Aorta (tissue), 5 donors: Measurements from ENCODE around the gene SLC25A25. TPM values are rescaled to one million over a fixed set of nuclear protein-coding genes. Genes with fewer than 3 reads are reported as not detected.
A peak's percentile ranks its signal among the peaks of the same experiment; 100 is the strongest.

Experiments used
- ATAC-seq: fragments of 200-7000 bp; cut with Tn5 transposase; one replicate; pipeline ENCODE4 v1.9.1; 2022; ENCODE audit warnings: moderate library complexity; ENCODE audit not compliant: low FRiP score
- DNase-seq, 2 donors: peaks; one replicate each; pipeline ENCODE4 v3.0.0-alpha.2; 2020
- H3K27ac ChIP-seq, 2 donors: one replicate each; pipeline ENCODE4 v1.5.1; 2013; ENCODE audit warnings: low read length in 2 of 2, mild to moderate bottlenecking in 2 of 2, moderate library complexity in 2 of 2, control low read depth in 1 of 2, inconsistent platforms in 1 of 2, low read depth in 1 of 2
- H3K27me3 ChIP-seq, 2 donors: one replicate each; pipeline ENCODE4 v1.6.1; 2013; ENCODE audit warnings: control low read depth in 1 of 2, low read length in 1 of 2, mild to moderate bottlenecking in 1 of 2, moderate library complexity in 1 of 2; ENCODE audit not compliant: insufficient read depth in 2 of 2, control insufficient read depth in 1 of 2
- H3K36me3 ChIP-seq, 2 donors: one replicate each; pipeline ENCODE4 v1.6.1; 2013; ENCODE audit warnings: control low read depth in 1 of 2, low read length in 1 of 2, mild to moderate bottlenecking in 1 of 2; ENCODE audit not compliant: insufficient read depth in 2 of 2, control insufficient read depth in 1 of 2
- H3K4me1 ChIP-seq, 2 donors: one replicate each; pipeline ENCODE4 v1.6.1; 2013; ENCODE audit warnings: low read length in 2 of 2, control low read depth in 1 of 2, mild to moderate bottlenecking in 1 of 2, moderate library complexity in 1 of 2; ENCODE audit not compliant: insufficient read depth in 2 of 2, control insufficient read depth in 1 of 2
- H3K4me3 ChIP-seq, 2 donors: one replicate each; pipeline ENCODE4 v1.5.1; 2013; ENCODE audit warnings: low read length in 2 of 2, control low read depth in 1 of 2, mild to moderate bottlenecking in 1 of 2
- H3K9me3 ChIP-seq: one replicate; pipeline ENCODE4 v1.6.1; 2013; ENCODE audit warnings: mild to moderate bottlenecking, low read length; ENCODE audit not compliant: control insufficient read depth
- WGBS, 2 donors: extraction: QIAGEN DNeasy Blood & Tissue Kit; methylation state at CpG; one replicate each; pipeline ENCODE4 v1.1.7; 2013; 5-methylcytosine and 5-hydroxymethylcytosine counted together
- intact Hi-C, 2 donors: fragments of 100-400 bp; cut with DNase I; formaldehyde crosslinking; loops; one replicate each; pipeline versions ENCODE4 v1.14.2 to v1.15.0; 2022
- polyA plus RNA-seq, 2 donors: library from polyadenylated mRNA; stranded (reverse); fragments of 200-250 nt; gene quantifications; one replicate each; pipeline ENCODE4 v1.2.3, GENCODE V29; 2013
- total RNA-seq, 2 donors: library from RNA; stranded (reverse); fragmentation: NEBNext Ultra II Directional; extraction: Animal tissue kit (Norgen Biotek cat#: 25700); gene quantifications; one replicate each; pipeline ENCODE4 v1.2.1, GENCODE V29; 2021
- donor health status: healthy with polysubstance abuse.
- donor health status: Bipolar disorder and iron deficiency.
- donor health status: DM: no; HTN: no; CAD: no.
- donor health status: DM: no; HTN: no; CAD: no.
- donor health status: DM: yes; HTN: yes; CAD: no.

SLC25A25 gene
- total and polyA plus RNA-seq, 4 donors: 9.8 to 40.9 (median 15.3) TPM

GRCh38 chr9:128116104-128117083, 48.4 kb downstream of the SLC25A25 start:
- no peak overlapping the region for H3K27ac ChIP-seq
- no peaks in the 10 kb centered on the region for H3K4me1 ChIP-seq
- no peak overlapping the region for H3K4me3 ChIP-seq
- H3K27me3 ChIP-seq: no peaks in the 10 kb centered on the region
- intact Hi-C loops: loop anchor here (1.0 to 5.0 kb wide), 3 partner anchors 32 to 174 kb away; no protein-coding TSS in a partner anchor
- ATAC-seq (no peak), DNase-seq (peak; percentile 30 to 73)
- WGBS, 2 donors: 85 to 87% methylated on average over 16 of the region's 16 CpGs
- H3K9me3 ChIP-seq: no peaks in the 10 kb centered on the region
- H3K36me3 ChIP-seq: no peaks in the 10 kb centered on the region

- Histone ChIP-seq H3K27ac (no peak overlapping the region), H3K36me3 (peaks cover 0 to 1% of the 10 kb centered on the region in 2 donors), H3K4me1 (no peaks in the 10 kb centered on the region), H3K4me3 (no peak overlapping the region), H3K9me3 (no peaks in the 10 kb centered on the region), H3K27me3 (no peaks in the 10 kb centered on the region)
- intact Hi-C loops: loop anchor here (1.0 to 5.0 kb wide), 3 partner anchors 33 to 176 kb away; no protein-coding TSS in a partner anchor
- DNase-seq (peak; percentile 95 to 100), ATAC-seq (peak; percentile 91)
- WGBS, 2 donors: 6 to 9% methylated on average over 27 of the region's 27 CpGs
These were observed 49.8 kb downstream of the SLC25A25 start for GRCh38 chr9:128117613-128118471.

- Histone ChIP-seq H3K4me3 (no peak overlapping the region), H3K27ac (no peak overlapping the region), H3K4me1 (no peaks in the 10 kb centered on the region), H3K9me3 (no peaks in the 10 kb centered on the region), H3K36me3 (peaks cover 0 to 1% of the 10 kb centered on the region in 2 donors), H3K27me3 (no peaks in the 10 kb centered on the region)
- ATAC-seq (no peak), DNase-seq (no peak)
- WGBS, 2 donors: 36 to 45% methylated on average over 3 of the region's 3 CpGs
- intact Hi-C loops: loop anchor here (5.0 kb wide), 1 partner anchor 176 kb away; no protein-coding TSS in a partner anchor
These were observed 50.4 kb downstream of the SLC25A25 start for GRCh38 chr9:128118472-128118857.

- 72 to 73% methylated on average over 15 of the region's 15 CpGs for WGBS, 2 donors
- ATAC-seq: no peak
These were observed 51.1 kb downstream of the SLC25A25 start for GRCh38 chr9:128118971-128119665.

GRCh38 chr9:128120061-128120740, 52.2 kb downstream of the SLC25A25 start:
- Histone ChIP-seq H3K36me3 (peaks cover 0 to 1% of the 10 kb centered on the region in 2 donors), H3K9me3 (no peaks in the 10 kb centered on the region), H3K4me1 (no peaks in the 10 kb centered on the region), H3K27me3 (no peaks in the 10 kb centered on the region), H3K27ac (no peak overlapping the region), H3K4me3 (no peak overlapping the region)
- intact Hi-C loops: no loop called here
- 84 to 87% methylated on average over 20 of the region's 20 CpGs for WGBS, 2 donors
- ATAC-seq: no peak
- peak; percentile 39 to 63 for DNase-seq

More at GRCh38 chr9:128118971-128119665, 51.1 kb downstream of the SLC25A25 start:
- H3K27me3 ChIP-seq: no peaks in the 10 kb centered on the region
- peak; percentile 44 to 56 for DNase-seq
- H3K27ac ChIP-seq: no peak overlapping the region
- H3K36me3 ChIP-seq: peaks cover 0 to 1% of the 10 kb centered on the region in 2 donors
- no peak overlapping the region for H3K4me3 ChIP-seq
- H3K4me1 ChIP-seq: no peaks in the 10 kb centered on the region
- intact Hi-C loops: loop anchor here (5.0 kb wide), 1 partner anchor 177 kb away; no protein-coding TSS in a partner anchor
- H3K9me3 ChIP-seq: no peaks in the 10 kb centered on the region

GRCh38 chr9:128120741-128121465, 52.9 kb downstream of the SLC25A25 start:
- intact Hi-C loops: no loop called here
- H3K4me1 ChIP-seq: no peaks in the 10 kb centered on the region
- no peak overlapping the region for H3K4me3 ChIP-seq
- H3K9me3 ChIP-seq: no peaks in the 10 kb centered on the region
- peaks cover 0 to 1% of the 10 kb centered on the region in 2 donors for H3K36me3 ChIP-seq
- ATAC-seq (no peak), DNase-seq (peak; percentile 33 to 41)
- no peaks in the 10 kb centered on the region for H3K27me3 ChIP-seq
- 81 to 82% methylated on average over 28 to 29 of the region's 29 CpGs for WGBS, 2 donors
- no peak overlapping the region for H3K27ac ChIP-seq

GRCh38 chr9:128121466-128121810, 53.4 kb downstream of the SLC25A25 start:
- Histone ChIP-seq H3K9me3 (no peaks in the 10 kb centered on the region), H3K36me3 (peaks cover 0 to 1% of the 10 kb centered on the region in 2 donors), H3K4me3 (no peak overlapping the region), H3K4me1 (no peaks in the 10 kb centered on the region), H3K27me3 (no peaks in the 10 kb centered on the region), H3K27ac (no peak overlapping the region)
- ATAC-seq (no peak), DNase-seq (no peak)
- 89 to 91% methylated on average over 5 of the region's 5 CpGs for whole genome bisulfite sequencing, 2 donors
- intact Hi-C loops: no loop called here
